Activated T-cell treated with anti-CD3 and anti-CD28 coated beads, Interleukin-2, amount 50 U/mL, for 24 hours (primary cell): ENCODE data around the gene UPF2.
"Not testable (repeated sequence)": the region's sequence is repeated elsewhere in the genome, so short reads cannot be mapped to it uniquely, and the experiment has no call there.

Experiments used
- DNase-seq: peaks from one replicate; pipeline ENCODE4 v3.0.0-alpha.2; 2020
- H3K27ac Mint-ChIP-seq: 2 replicates; pipeline ENCODE4 v1.8.0; 2020; ENCODE audit warnings: mild to moderate bottlenecking, mixed read lengths
- H3K27me3 Mint-ChIP-seq: 2 replicates; pipeline ENCODE4 v1.8.0; 2020; ENCODE audit warnings: mixed read lengths
- H3K36me3 Mint-ChIP-seq: 2 replicates; pipeline ENCODE4 v1.8.0; 2020; ENCODE audit warnings: low read depth, mixed read lengths
- H3K4me1 Mint-ChIP-seq: 2 replicates; pipeline ENCODE4 v1.8.0; 2020; ENCODE audit warnings: low read depth, mixed read lengths
- H3K4me3 Mint-ChIP-seq: 2 replicates; pipeline ENCODE4 v1.8.0; 2020; ENCODE audit warnings: mild to moderate bottlenecking, moderate library complexity, mixed read lengths
- H3K9me3 Mint-ChIP-seq: 2 replicates; pipeline ENCODE4 v1.8.0; 2020; ENCODE audit warnings: mixed read lengths

UPF2 gene

GRCh38 chr10:12019283-12019971, 23.2 kb downstream of the UPF2 start:
- no peak for DNase-seq
- Mint-ChIP-seq H3K4me1 (peaks cover 35% of the 10 kb centered on the region), H3K27me3 (no peaks in the 10 kb centered on the region), H3K9me3 (no peaks in the 10 kb centered on the region), H3K27ac (no peak overlapping the region), H3K4me3 (no peak overlapping the region), H3K36me3 (peaks cover 53% of the 10 kb centered on the region)

DNA sequence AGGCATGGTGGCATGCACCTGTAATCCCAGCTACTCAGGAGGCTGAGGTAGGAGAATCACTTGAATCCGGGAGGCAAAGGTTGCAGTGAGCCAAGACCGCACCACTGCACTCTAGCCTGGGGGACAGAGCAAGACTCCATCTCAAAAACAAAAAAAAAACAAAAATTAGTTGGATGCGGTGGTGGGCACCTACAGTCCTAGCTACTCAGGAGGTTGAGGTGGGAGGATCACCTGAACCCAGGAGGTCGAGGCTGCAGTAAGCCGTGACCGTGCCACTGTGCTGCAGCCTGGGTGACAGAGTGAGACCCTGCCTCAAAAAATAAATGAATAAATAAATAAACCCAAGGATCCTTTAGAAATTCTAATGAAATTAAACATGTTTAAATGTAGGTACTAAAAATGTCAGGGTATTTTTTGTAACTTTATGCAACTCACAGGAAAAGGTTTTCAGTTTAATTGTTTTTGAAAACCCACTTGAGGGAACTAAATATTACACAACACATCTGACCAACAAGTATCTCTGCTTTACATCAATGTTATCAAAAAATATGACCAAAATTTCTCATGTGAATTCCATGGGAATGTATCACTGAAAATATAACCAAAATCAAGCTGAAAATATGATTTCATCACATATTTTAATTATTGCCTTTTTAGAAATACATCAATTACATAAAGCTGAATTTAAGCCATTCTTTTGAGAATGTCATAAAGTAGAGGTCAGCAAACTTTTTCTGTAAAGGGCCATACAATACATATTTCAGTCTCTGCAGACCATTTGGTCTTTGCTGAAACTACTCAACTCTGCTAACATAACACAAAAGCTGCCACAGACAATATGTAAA, 23.9 kb downstream of the UPF2 start:
- H3K4me1 Mint-ChIP-seq, result peaks cover 32% of the 10 kb centered on the region
- peaks cover 56% of the 10 kb centered on the region for H3K36me3 Mint-ChIP-seq
- H3K27ac Mint-ChIP-seq, result no peak overlapping the region
- H3K27me3 Mint-ChIP-seq, result no peaks in the 10 kb centered on the region
- no peaks in the 10 kb centered on the region for H3K9me3 Mint-ChIP-seq
- H3K4me3 Mint-ChIP-seq, result no peak overlapping the region
- DNase-seq, result no peak

DNA sequence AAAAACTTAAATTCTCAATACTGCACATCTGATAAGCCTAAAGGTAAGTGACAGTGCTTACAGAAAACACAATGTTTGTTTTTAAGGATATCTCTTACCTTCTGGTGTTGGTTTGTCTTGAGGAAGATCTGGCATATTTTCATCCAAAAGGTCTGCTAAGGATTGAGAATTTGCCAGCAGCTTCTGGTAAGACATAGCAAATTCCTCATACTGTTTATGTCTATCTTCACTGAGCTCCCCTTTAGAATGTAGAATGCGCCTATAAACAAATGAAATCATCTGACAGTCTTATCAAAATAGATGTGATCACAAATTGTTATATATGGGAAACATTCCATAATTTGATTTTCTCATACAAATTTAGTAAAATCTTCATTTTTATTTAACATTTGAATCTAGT, 28.7 kb downstream of the UPF2 start:
- Mint-ChIP-seq H3K9me3 (peaks cover 8% of the 10 kb centered on the region), H3K36me3 (peaks cover 66% of the 10 kb centered on the region), H3K27ac (no peak overlapping the region), H3K4me3 (no peak overlapping the region), H3K27me3 (no peaks in the 10 kb centered on the region), H3K4me1 (peaks cover 16% of the 10 kb centered on the region)
- DNase-seq, result no peak

- not testable (repeated sequence) for H3K27ac Mint-ChIP-seq, H3K9me3 Mint-ChIP-seq, DNase-seq, H3K4me3 Mint-ChIP-seq, H3K27me3 Mint-ChIP-seq
- peaks cover 14% of the 10 kb centered on the region for H3K4me1 Mint-ChIP-seq
- H3K36me3 Mint-ChIP-seq, result peaks cover 70% of the 10 kb centered on the region
Measured at GRCh38 chr10:12013391-12013790, 29.2 kb downstream of the UPF2 start.

DNA sequence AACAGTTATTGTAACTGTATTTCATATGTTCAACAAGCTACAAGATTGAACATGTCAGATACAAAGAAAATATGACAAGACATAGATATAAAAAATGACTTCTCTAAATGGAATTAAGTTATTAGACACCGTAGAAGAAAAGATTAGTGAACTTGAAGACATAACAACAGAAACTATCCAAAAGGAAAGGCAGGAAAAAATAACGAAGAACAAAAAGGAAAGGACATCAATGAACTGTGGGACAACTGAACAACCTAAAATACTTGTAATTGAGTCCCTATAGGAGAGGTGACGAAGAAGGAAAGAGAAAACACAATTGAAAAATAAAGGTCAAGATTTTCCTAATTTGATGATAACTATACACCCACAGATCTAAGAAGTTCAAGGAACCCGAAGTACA, 32.3 kb downstream of the UPF2 start:
- H3K4me3 Mint-ChIP-seq, result no peak overlapping the region
- H3K4me1 Mint-ChIP-seq, result peaks cover 6% of the 10 kb centered on the region
- DNase-seq, result no peak
- H3K9me3 Mint-ChIP-seq, result peaks cover 8% of the 10 kb centered on the region
- no peak overlapping the region for H3K27ac Mint-ChIP-seq
- H3K36me3 Mint-ChIP-seq, result peaks cover 82% of the 10 kb centered on the region
- H3K27me3 Mint-ChIP-seq, result no peaks in the 10 kb centered on the region

DNA sequence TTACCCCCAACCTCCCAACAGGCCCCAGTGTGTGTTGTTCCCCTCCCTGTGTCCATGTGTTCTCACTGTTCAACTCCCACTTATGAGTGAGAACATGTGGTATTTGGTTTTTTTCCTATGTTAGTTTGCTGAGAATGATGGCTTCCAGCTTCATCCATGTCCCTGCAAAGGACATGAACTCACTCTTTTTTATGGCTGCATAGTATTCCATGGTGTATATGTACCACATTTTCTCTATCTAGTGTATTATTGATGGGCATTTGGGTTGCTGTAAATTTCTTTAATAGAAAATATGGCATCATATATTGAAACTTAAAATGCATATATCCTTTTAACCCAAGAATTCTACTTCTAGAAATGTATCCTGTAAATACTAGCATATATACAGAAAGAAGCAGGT, 33.8 kb downstream of the UPF2 start:
- H3K4me3 Mint-ChIP-seq, H3K9me3 Mint-ChIP-seq, H3K4me1 Mint-ChIP-seq, H3K27me3 Mint-ChIP-seq, H3K27ac Mint-ChIP-seq, DNase-seq: not testable (repeated sequence)
- H3K36me3 Mint-ChIP-seq, result peaks cover 85% of the 10 kb centered on the region

- H3K9me3 Mint-ChIP-seq, result peaks cover 8% of the 10 kb centered on the region
- no peak overlapping the region for H3K4me3 Mint-ChIP-seq
- DNase-seq, result no peak
- H3K27me3 Mint-ChIP-seq, result no peaks in the 10 kb centered on the region
- H3K27ac Mint-ChIP-seq, result no peak overlapping the region
- H3K36me3 Mint-ChIP-seq, result peaks cover 90% of the 10 kb centered on the region
- H3K4me1 Mint-ChIP-seq, result peaks cover 10% of the 10 kb centered on the region
Measured at GRCh38 chr10:12006671-12007070, 35.9 kb downstream of the UPF2 start.

DNA sequence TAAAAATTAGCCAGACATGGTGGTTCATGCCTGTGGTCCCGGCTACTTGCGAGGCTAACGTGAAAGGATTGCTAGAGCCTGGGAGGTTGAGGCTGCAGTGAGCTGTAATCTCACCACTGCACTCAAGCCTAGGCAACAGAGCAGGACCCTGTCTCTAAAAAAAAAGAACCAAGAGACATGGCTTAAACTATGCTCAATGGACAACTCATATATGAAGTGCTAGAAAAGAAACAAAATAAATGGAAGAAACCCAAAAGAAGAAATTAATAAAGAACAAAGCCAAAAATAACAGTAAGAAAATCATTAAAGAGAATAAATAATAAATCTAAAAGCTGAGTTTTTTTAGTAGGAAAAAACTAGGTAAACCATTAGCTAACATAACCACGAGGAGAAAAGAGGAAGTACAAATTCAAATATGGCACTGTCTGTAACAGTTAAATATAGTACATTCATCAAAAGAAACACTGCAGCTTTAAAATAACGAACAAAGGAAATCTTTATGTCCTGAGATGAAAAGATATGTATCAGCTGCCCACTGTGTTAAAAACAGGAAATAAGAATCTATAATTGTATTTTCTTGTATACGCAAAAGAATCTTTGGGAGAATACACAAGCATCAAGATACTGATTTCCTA, 48.7 kb downstream of the UPF2 start:
- Mint-ChIP-seq H3K9me3 (no peaks in the 10 kb centered on the region), H3K4me3 (no peak overlapping the region), H3K36me3 (peaks cover 92% of the 10 kb centered on the region), H3K27ac (peak overlapping the region; percentile 46), H3K4me1 (peaks cover 15% of the 10 kb centered on the region), H3K27me3 (no peaks in the 10 kb centered on the region)
- no peak for DNase-seq

DNA sequence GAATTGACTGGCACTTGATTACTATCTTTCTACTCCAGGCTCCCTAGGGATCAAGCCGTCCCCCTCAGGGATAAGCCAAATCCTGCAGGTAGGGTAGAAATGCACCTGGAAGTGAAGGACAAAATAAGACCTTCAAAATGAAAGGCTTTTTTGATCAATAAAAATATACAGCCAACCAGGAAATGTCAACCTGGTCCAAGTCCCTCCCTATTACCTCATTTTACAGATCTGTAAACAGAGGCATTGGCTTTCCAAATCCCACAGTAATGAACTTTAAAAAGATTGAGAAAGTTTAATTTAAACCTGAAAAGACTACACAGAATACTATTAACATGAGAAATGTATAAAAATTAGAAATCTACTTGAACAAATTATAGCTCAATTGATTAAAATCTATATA, 53.7 kb downstream of the UPF2 start:
- no peaks in the 10 kb centered on the region for H3K27me3 Mint-ChIP-seq
- no peak for DNase-seq
- H3K9me3 Mint-ChIP-seq, result no peaks in the 10 kb centered on the region
- peaks cover 87% of the 10 kb centered on the region for H3K36me3 Mint-ChIP-seq
- H3K4me1 Mint-ChIP-seq, result peaks cover 16% of the 10 kb centered on the region
- peak overlapping the region; percentile 35 for H3K27ac Mint-ChIP-seq
- no peak overlapping the region for H3K4me3 Mint-ChIP-seq

GRCh38 chr10:11986593-11987216, 55.9 kb downstream of the UPF2 start:
- Mint-ChIP-seq H3K9me3 (no peaks in the 10 kb centered on the region), H3K4me3 (no peak overlapping the region), H3K27me3 (no peaks in the 10 kb centered on the region), H3K4me1 (peaks cover 9% of the 10 kb centered on the region), H3K27ac (peak overlapping the region; percentile 64), H3K36me3 (peaks cover 81% of the 10 kb centered on the region)
- peak; percentile 72 for DNase-seq

GRCh38 chr10:11982253-11982652, 60.4 kb downstream of the UPF2 start:
- no peak overlapping the region for H3K27ac Mint-ChIP-seq
- H3K36me3 Mint-ChIP-seq, result peaks cover 81% of the 10 kb centered on the region

GRCh38 chr10:11975795-11976194, 66.8 kb downstream of the UPF2 start:
- Mint-ChIP-seq H3K9me3 (no peaks in the 10 kb centered on the region), H3K4me3 (no peak overlapping the region), H3K27ac (no peak overlapping the region), H3K4me1 (peaks cover 1% of the 10 kb centered on the region), H3K27me3 (no peaks in the 10 kb centered on the region), H3K36me3 (peaks cover 88% of the 10 kb centered on the region)
- no peak for DNase-seq

More at GRCh38 chr10:11982253-11982652, 60.4 kb downstream of the UPF2 start:
- DNase-seq, result no peak
- peaks cover 7% of the 10 kb centered on the region for H3K4me1 Mint-ChIP-seq
- H3K27me3 Mint-ChIP-seq, result no peaks in the 10 kb centered on the region
- no peak overlapping the region for H3K4me3 Mint-ChIP-seq
- no peaks in the 10 kb centered on the region for H3K9me3 Mint-ChIP-seq

- not testable (repeated sequence) for H3K4me1 Mint-ChIP-seq, H3K27ac Mint-ChIP-seq, H3K27me3 Mint-ChIP-seq, H3K9me3 Mint-ChIP-seq, DNase-seq, H3K4me3 Mint-ChIP-seq
- peaks cover 74% of the 10 kb centered on the region for H3K36me3 Mint-ChIP-seq
Measured at GRCh38 chr10:11972523-11972922, 70.1 kb downstream of the UPF2 start.

GRCh38 chr10:11962176-11962575, 80.4 kb downstream of the UPF2 start:
- no peak for DNase-seq
- H3K36me3 Mint-ChIP-seq, result peaks cover 88% of the 10 kb centered on the region
- H3K27ac Mint-ChIP-seq, result no peak overlapping the region
- H3K4me1 Mint-ChIP-seq, result no peaks in the 10 kb centered on the region
- no peak overlapping the region for H3K4me3 Mint-ChIP-seq
- H3K9me3 Mint-ChIP-seq, result peaks cover 2% of the 10 kb centered on the region
- no peaks in the 10 kb centered on the region for H3K27me3 Mint-ChIP-seq
